SK-N-SH (cell line): Measurements from ENCODE around the gene SCD5. TPM values are rescaled to one million over a fixed set of nuclear protein-coding genes. Genes with fewer than 3 reads are reported as not detected.

ENCODE experiments used
- CTCF ChIA-PET: fragments of 300-600, 350-600 bp; formaldehyde crosslinking; extraction: SDS; loops from one replicate; lab custom pipeline; 2021; lab: Yijun Ruan, JAX
- POLR2A ChIA-PET: fragments of 350-600 bp; sonication (Branson Sonifier 250); formaldehyde crosslinking; extraction: SDS; loops from one replicate; lab custom pipeline; 2020; ENCODE audit warnings: antibody characterized with exemption, inconsistent platforms; lab: Yijun Ruan, JAX
- DNase-seq: peaks from one replicate; pipeline ENCODE4 v3.0.0; 2012
- H2AFZ ChIP-seq: fragments of 200-600 bp; sonication (generic); 2 replicates; pipeline ENCODE4 v1.8.1; 2016; ENCODE audit warnings: antibody characterized with exemption, mild to moderate bottlenecking, low read depth
- H3F3A ChIP-seq: fragments of 200-600 bp; sonication (generic); replicated peaks from 2 replicates; pipeline ENCODE3; 2016; ENCODE audit warnings: antibody characterized with exemption, mild to moderate bottlenecking; ENCODE audit not compliant: insufficient read depth
- H3K27ac ChIP-seq, 2 experiments: fragments of 200-500 bp in 1 of 2; fragments of 200-600 bp in 1 of 2; sonication (Bioruptor generic) in 1 of 2; sonication (generic), shearing (Covaris generic) in 1 of 2; 2 replicates each; pipeline versions ENCODE4 v1.5.1 to v1.6.1; 2014 to 2016; ENCODE audit warnings: low read depth in 2 of 2, inconsistent platforms in 1 of 2, low read length in 1 of 2, mild to moderate bottlenecking in 1 of 2, mixed read lengths in 1 of 2
- H3K27me3 ChIP-seq: fragments of 200-600 bp; sonication (generic), shearing (Covaris generic); 2 replicates; pipeline ENCODE4 v1.6.1; 2016; ENCODE audit warnings: mixed run types; ENCODE audit not compliant: insufficient read depth
- H3K36me3 ChIP-seq, 2 experiments: fragments of 200-500 bp in 1 of 2; fragments of 200-600 bp in 1 of 2; sonication (Bioruptor generic) in 1 of 2; sonication (generic) in 1 of 2; replicated peaks in 1 of 2; 2 replicates each; pipeline versions ENCODE3 to v1.5.1; 2014 to 2016; ENCODE audit warnings: low read length in 1 of 2, mild to moderate bottlenecking in 1 of 2; ENCODE audit not compliant: insufficient read depth in 2 of 2, control insufficient read depth in 1 of 2
- H3K4me1 ChIP-seq, 2 experiments: fragments of 200-500 bp in 1 of 2; fragments of 200-600 bp in 1 of 2; sonication (Bioruptor generic) in 1 of 2; sonication (generic), shearing (Covaris generic) in 1 of 2; 2 replicates each; pipeline versions ENCODE4 v1.5.1 to v1.6.1; 2014 to 2016; ENCODE audit warnings: low read depth in 1 of 2, low read length in 1 of 2, mixed run types in 1 of 2; ENCODE audit not compliant: insufficient read depth in 2 of 2, control insufficient read depth in 1 of 2
- H3K4me2 ChIP-seq: fragments of 200-600 bp; sonication (generic), shearing (Covaris generic); 2 replicates; pipeline ENCODE4 v1.6.1; 2017; ENCODE audit warnings: mixed run types
- H3K4me3 ChIP-seq, 2 experiments: fragments of 200-500 bp in 1 of 2; fragments of 200-600 bp in 1 of 2; sonication (Bioruptor generic) in 1 of 2; sonication (generic), shearing (Covaris generic) in 1 of 2; 2 replicates each; pipeline versions ENCODE4 v1.5.1 to v1.8.1; 2014 to 2016; ENCODE audit warnings: low read depth in 2 of 2, inconsistent platforms in 1 of 2, low read length in 1 of 2, mild to moderate bottlenecking in 1 of 2, mixed read lengths in 1 of 2, moderate library complexity in 1 of 2
- H3K79me2 ChIP-seq: fragments of 200-600 bp; sonication (generic); 2 replicates; pipeline ENCODE4 v1.8.1; 2017; ENCODE audit warnings: mild to moderate bottlenecking; ENCODE audit not compliant: insufficient read depth
- H3K9ac ChIP-seq: fragments of 200-600 bp; sonication (generic); 2 replicates; pipeline ENCODE4 v1.6.1; 2017; ENCODE audit warnings: mixed run types
- H3K9me2 ChIP-seq: fragments of 200-600 bp; sonication (generic); 2 replicates; pipeline ENCODE4 v1.6.1; 2017; ENCODE audit warnings: mixed run types
- H3K9me3 ChIP-seq: fragments of 200-600 bp; sonication (generic); 2 replicates; pipeline ENCODE4 v1.6.1; 2017; ENCODE audit warnings: mixed run types, mild to moderate bottlenecking, moderate library complexity
- H4K20me1 ChIP-seq: fragments of 200-600 bp; sonication (generic); 2 replicates; pipeline ENCODE4 v1.6.1; 2017; ENCODE audit warnings: mild to moderate bottlenecking, mixed run types; ENCODE audit not compliant: insufficient read depth
- EZH2phosphoT487 ChIP-seq: fragments of 200-600 bp; sonication (generic); IDR thresholded peaks from 2 replicates; pipeline ENCODE4 v1.6.1; 2017; ENCODE audit warnings: low read depth, mixed run types, mild to moderate bottlenecking, antibody characterized with exemption, moderate library complexity, borderline replicate concordance
- FOSL2 ChIP-seq: IDR thresholded peaks from 2 replicates; pipeline ENCODE4 v1.4.0; 2012; ENCODE audit warnings: low read depth, mild to moderate bottlenecking, moderate library complexity, borderline replicate concordance
- GABPA ChIP-seq: IDR thresholded peaks from 2 replicates; pipeline ENCODE4 v1.4.0; 2012; ENCODE audit warnings: low read depth, mild to moderate bottlenecking
- GATA2 ChIP-seq: sonication (generic); formaldehyde crosslinking; IDR thresholded peaks from 2 replicates; pipeline ENCODE4 v1.5.0; 2020; ENCODE audit warnings: mild to moderate bottlenecking, missing genetic modification reagents
- MAX ChIP-seq: IDR thresholded peaks from 2 replicates; pipeline ENCODE4 v1.4.0; 2012; ENCODE audit warnings: low read depth
- MEF2A ChIP-seq: IDR thresholded peaks from 2 replicates; pipeline ENCODE4 v1.4.0; 2012; ENCODE audit warnings: low read depth, borderline replicate concordance
- NRF1 ChIP-seq: IDR thresholded peaks from 2 replicates; pipeline ENCODE4 v1.6.1; 2012; ENCODE audit warnings: low read depth, mild to moderate bottlenecking, low read length
- POLR2AphosphoS5 ChIP-seq: IDR thresholded peaks from 2 replicates; pipeline ENCODE4 v1.6.1; 2012; ENCODE audit warnings: low read depth, low read length
- RAD21 ChIP-seq: IDR thresholded peaks from 2 replicates; pipeline ENCODE4 v1.6.1; 2012; ENCODE audit warnings: mild to moderate bottlenecking, low read length
- REST ChIP-seq: IDR thresholded peaks from 2 replicates; pipeline ENCODE4 v1.6.1; 2012; ENCODE audit warnings: mild to moderate bottlenecking, low read depth, low read length, moderate library complexity
- RXRA ChIP-seq: IDR thresholded peaks from 2 replicates; pipeline ENCODE4 v1.4.0; 2012; ENCODE audit warnings: low read depth, mild to moderate bottlenecking, borderline replicate concordance
- SIN3A ChIP-seq: IDR thresholded peaks from 2 replicates; pipeline ENCODE4 v1.6.1; 2012; ENCODE audit warnings: low read depth, mild to moderate bottlenecking, low read length, moderate library complexity, borderline replicate concordance
- SMC3 ChIP-seq: IDR thresholded peaks from 2 replicates; pipeline ENCODE4 v1.6.1; 2012; ENCODE audit warnings: low read depth, low read length, improper control_type of control experiment
- TAF1 ChIP-seq: IDR thresholded peaks from 2 replicates; pipeline ENCODE4 v1.6.1; 2012; ENCODE audit warnings: low read depth, mild to moderate bottlenecking, low read length, moderate library complexity, borderline replicate concordance
- WGBS: methylation state at CpG from one replicate; pipeline ENCODE4 v1.1.6; 2017; ENCODE audit warnings: low lambda C conversion rate; 5-methylcytosine and 5-hydroxymethylcytosine counted together
- polyA plus RNA-seq, 3 experiments: library from polyadenylated mRNA; depleted of rRNA; stranded (reverse); fragments of >200 nt; gene quantifications; 2 replicates each; pipeline ENCODE4 v1.2.3, GENCODE V29; 2012

SCD5 gene
- polyA plus RNA-seq, 1 of the 3 experiments (the other 2 are of a cell fraction), result 23.7 TPM

GRCh38 chr4:82585690-82586435 is 212.7 kb downstream of the SCD5 start (continued):
- TF ChIP-seq MAX (no peak), RAD21 (no peak), POLR2AphosphoS5 (no peak), SMC3 (no peak), MEF2A (no peak), FOSL2 (no peak), SIN3A (no peak)
- TF ChIP-seq, all 33 proteins: peak for 0

GRCh38 chr4:82584931-82585330 is 213.7 kb downstream of the SCD5 start:
- Histone ChIP-seq H3K4me3 (no peak overlapping the region), H3K9ac (no peak overlapping the region), H3K4me2 (no peak overlapping the region), H3K4me1 (peaks cover 0 to 5% of the 10 kb centered on the region in 2 experiments; a peak in 2 of 4 replicates), H4K20me1 (no peaks in the 10 kb centered on the region), H3K9me2 (no peaks in the 10 kb centered on the region), H3K79me2 (no peaks in the 10 kb centered on the region), H2AFZ (no peak overlapping the region), H3K27me3 (no peaks in the 10 kb centered on the region; the same call in 1 of the 2 replicates), H3K36me3 (no peaks in the 10 kb centered on the region), H3K9me3 (no peaks in the 10 kb centered on the region), H3F3A (no peaks in the 10 kb centered on the region), H3K27ac (no peak overlapping the region)
- CTCF ChIA-PET, result no interaction called here
- POLR2A ChIA-PET, result no interaction called here
- 45% methylated on average over 3 of the region's 3 CpGs for WGBS
- DNase-seq, result no peak
- TF ChIP-seq RAD21, result no peak
- no peak for TF ChIP-seq GABPA
- TF ChIP-seq GATA2, result no peak
- TF ChIP-seq EZH2phosphoT487, result no peak
- no peak for TF ChIP-seq NRF1
- no peak for TF ChIP-seq REST
- no peak for TF ChIP-seq SIN3A
- TF ChIP-seq RXRA, result no peak
- no peak for TF ChIP-seq MAX
- no peak for TF ChIP-seq TAF1
